ENCODE results near the gene ZBTB20.

Gene ZBTB20

GRCh38 chr3:114879059-114880031 lies 267.7 kb downstream of the ZBTB20 start:
- DNase-seq (ENCODE audit: insufficient read length, low spot score) = no peak
- no peak for FAIRE-seq

- FAIRE-seq (no peak), DNase-seq (ENCODE audit: insufficient read length, low spot score) (no peak)
Measured at GRCh38 chr3:114878114-114878839, 268.8 kb downstream of the ZBTB20 start.

DNA sequence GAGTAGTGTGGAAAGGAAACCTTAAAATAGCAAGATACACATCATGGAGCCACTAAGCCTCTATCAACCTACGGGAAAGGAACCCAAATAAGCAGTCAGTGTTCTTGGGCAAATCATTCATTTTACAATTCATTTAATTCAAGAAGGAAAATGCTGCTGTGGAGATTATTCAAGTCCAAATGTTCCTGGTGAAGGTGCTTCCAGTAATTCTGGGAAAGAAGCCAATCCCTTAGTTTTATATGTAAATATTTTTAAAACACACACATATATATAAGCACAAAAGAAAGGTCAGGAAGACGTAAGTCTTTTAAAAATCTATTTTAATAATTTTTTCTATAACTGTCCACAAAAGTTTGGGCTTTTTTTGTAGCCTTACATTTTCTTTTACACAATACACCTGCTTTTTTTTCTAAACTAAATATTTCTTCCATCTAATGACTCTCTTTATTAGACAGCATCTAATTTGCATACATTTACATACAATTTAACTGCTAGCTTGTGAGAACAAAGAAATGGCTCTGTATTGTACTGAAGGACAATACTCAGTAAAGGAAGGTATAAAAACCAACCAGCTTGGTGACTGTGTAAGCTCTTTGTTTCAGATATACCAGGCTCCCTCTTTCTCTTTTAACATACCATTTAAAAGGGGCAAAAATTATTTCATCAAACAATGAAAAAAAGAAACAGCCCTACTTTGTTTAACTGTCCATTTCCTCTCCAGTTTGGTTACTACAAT lies 269.5 kb downstream of the ZBTB20 start:
- no peak for FAIRE-seq
- no peak for DNase-seq (ENCODE audit: insufficient read length, low spot score)

- FAIRE-seq = no peak
- DNase-seq (ENCODE audit: insufficient read length, low spot score) = no peak
Measured at GRCh38 chr3:114874522-114874971, 272.5 kb downstream of the ZBTB20 start.

GRCh38 chr3:114873591-114873990 lies 273.5 kb downstream of the ZBTB20 start:
- FAIRE-seq (no peak), DNase-seq (ENCODE audit: insufficient read length, low spot score) (no peak)

- FAIRE-seq (no peak), DNase-seq (ENCODE audit: insufficient read length, low spot score) (no peak)
Measured at GRCh38 chr3:114872588-114872987, 274.5 kb downstream of the ZBTB20 start.

DNA sequence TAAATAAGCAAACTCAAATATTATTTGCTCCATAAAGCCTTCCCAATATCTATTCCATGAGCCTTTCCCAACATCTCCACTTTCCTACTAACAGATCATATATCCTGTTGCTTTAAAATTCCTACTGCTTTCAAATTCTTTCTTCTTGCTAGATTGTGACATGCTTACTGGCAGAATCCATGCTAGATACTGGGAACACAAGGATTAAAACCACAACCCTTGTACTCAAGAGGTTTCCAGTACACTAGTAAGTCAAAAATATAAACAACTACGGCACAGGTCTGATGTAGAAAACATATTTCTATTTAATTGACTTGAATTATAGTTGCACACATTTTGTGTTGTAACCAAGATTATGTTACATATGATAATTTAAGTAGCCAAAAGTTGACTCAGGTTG lies 275.0 kb downstream of the ZBTB20 start:
- DNase-seq (ENCODE audit: insufficient read length, low spot score) = no peak
- FAIRE-seq = no peak

DNA sequence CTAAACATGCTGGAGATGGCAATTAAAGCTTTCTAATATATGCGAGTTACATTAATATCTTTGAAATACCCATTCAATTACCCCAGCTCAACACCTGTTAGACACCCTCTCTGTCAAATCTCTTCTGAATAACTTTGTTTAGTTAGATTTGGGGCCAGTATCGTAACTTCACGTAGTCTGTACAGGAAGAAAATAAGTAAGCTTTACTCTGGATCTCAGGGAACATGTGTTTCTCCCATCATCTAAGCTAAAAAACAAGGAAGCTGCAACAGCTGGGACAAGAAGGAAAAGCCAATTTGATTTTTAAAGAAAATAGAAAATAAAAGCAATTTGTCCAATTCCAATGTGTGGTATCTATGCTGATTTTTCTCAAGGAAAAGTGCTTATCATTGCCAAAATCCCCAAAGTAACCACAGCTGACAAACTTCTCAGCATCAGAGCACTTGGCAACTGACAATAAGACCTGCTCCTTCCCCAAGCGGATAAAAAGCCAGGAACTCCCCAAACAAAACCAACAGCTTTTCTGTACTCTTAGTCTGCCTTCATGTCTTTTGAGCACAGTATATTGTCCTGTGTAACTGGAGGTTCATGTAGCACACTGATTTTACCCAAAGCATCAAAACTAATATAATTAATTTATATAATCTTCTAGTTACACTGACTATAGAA lies 279.1 kb downstream of the ZBTB20 start:
- FAIRE-seq (no peak), DNase-seq (ENCODE audit: insufficient read length, low spot score) (no peak)

DNA sequence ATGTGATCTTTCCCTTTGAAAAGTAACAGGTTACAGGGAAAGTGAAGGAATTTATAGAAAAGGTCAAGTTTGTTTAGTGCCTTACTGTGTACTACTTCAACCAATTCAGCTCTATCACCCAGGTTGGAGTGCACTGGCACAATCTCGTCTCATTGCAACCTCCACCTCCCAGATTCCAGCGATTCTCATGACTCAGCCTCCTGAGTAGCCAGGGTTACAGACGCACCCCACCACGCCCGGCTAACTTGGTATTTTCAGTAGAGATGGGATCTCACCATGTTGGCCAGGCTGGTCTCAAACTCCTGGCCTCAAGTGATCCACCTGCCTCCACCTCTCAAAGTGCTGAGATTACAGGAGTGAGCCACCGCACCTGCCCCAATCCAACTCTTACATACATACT lies 279.7 kb downstream of the ZBTB20 start:
- no peak for DNase-seq (ENCODE audit: insufficient read length, low spot score)

DNA sequence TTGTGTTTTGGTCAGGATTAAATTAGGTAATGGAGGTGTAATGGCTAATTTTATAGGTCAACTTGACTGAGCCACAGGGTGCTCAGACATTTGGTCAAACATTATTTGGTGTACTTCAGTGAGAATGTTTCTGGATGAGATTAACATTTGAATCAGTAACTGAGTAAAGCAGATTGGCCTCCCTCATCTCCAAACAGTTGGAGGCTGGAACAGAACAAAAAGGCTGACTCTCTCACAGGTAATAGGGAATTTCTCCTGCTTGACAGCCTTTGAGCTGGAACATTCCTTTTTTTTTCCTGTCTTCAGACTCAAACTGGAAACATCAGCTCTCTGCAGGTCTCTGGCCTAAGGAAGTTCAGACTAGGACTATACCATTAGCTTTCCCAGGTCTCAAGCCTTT lies 280.7 kb downstream of the ZBTB20 start:
- FAIRE-seq (no peak), DNase-seq (ENCODE audit: insufficient read length, low spot score) (no peak)

More for the DNA sequence above, 279.7 kb downstream of the ZBTB20 start:
- no peak for FAIRE-seq

- DNase-seq (ENCODE audit: insufficient read length, low spot score) = no peak
- no peak for FAIRE-seq
Measured at GRCh38 chr3:114864970-114865369, 282.1 kb downstream of the ZBTB20 start.

DNA sequence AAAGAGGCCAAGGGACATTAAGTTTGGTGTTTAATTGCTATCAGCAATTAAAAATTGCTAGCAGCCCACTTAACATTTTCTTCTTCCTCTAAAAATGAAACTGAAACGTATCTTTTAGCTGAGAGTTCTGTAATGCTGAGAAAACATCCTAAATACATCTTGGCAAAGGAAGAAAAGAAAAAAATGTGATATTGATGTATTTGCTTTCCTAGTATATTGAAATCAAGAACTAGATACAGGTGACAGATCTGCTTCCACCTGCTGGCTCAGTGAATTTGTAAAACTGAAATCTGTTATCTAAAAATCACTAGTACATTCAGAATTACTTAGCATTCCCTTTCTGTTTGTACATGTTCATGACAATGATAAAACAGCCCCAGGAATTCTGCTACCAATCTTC lies 283.2 kb downstream of the ZBTB20 start:
- FAIRE-seq = no peak
- no peak for DNase-seq (ENCODE audit: insufficient read length, low spot score)

DNA sequence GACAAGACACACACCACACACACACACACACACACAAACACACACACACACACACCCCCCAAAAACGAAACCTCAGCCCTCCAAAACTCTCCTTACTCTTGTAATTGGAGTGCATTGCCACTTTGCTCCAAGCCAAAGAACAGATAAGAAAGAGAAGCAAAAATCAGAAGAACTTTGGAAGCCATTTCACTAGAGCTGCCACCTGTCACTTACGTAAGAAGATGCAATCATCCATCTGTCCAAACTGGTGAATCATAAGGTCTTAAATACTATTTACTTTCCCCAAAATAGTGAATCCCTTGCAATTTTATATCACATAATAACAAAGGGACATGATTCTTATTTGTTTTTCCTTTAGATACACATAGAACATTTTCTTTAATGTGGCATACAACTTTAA lies 285.4 kb downstream of the ZBTB20 start:
- no peak for DNase-seq (ENCODE audit: insufficient read length, low spot score)
- FAIRE-seq = no peak

- no peak for DNase-seq (ENCODE audit: insufficient read length, low spot score)
- FAIRE-seq = no peak
Measured at GRCh38 chr3:114860531-114860930, 286.6 kb downstream of the ZBTB20 start.

DNA sequence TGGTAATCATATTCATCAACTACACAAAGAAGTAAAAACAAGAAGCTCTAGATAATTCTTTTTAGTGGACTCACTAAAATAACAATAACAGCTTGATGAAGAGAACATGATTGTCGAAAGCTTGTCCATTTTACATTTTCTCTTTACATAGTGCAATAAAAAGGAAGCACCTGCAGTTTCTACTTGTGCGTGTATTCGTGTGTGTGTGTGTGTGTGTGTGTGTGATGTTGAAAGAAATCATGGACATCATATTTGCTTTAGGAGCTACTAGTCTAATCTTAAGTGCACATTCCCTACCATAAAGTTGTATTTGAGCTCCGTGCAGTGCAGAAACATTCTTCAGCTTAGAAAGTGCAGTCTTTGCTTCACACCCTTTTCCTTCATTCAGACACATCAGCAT lies 288.8 kb downstream of the ZBTB20 start:
- FAIRE-seq (no peak), DNase-seq (ENCODE audit: insufficient read length, low spot score) (no peak)

DNA sequence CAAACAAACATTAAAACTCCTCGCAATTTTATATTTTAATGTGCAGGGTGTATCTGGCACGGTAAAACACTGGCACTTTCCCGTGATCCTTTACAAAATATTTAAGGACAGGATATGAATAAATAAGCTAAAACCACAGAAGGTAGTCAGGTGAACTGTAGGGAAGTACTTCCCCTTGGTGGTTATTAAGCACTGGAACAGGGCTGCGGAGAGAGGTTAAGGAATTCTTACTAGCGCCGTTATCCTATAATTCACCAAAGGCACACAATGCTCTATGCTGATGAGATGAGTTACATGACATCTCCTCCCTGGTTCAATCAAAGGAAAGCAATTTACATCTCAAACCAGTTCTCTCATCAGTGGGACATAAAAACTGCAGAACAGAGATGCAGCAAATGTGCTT lies 289.8 kb downstream of the ZBTB20 start:
- DNase-seq (ENCODE audit: insufficient read length, low spot score) = no peak
- FAIRE-seq = no peak

DNA sequence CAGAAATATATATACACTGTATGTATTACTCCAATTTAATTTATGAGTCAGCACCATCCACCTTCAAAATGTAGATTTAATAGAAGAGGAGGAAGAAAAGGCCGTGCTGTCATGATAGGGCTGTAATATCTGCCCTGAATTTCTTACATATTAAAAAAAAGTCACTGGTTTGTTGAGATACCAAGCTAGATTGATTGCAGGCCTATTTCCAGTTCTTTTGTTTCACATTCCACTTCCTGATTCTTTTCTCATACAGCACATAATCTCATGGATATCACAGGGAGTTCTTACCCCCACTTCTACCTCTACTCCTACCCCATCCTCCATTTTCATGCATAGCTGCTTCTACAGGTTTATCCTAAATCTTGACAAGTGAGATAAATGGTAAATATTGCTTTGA lies 290.3 kb downstream of the ZBTB20 start:
- DNase-seq (ENCODE audit: insufficient read length, low spot score) = no peak
- FAIRE-seq = no peak

DNA sequence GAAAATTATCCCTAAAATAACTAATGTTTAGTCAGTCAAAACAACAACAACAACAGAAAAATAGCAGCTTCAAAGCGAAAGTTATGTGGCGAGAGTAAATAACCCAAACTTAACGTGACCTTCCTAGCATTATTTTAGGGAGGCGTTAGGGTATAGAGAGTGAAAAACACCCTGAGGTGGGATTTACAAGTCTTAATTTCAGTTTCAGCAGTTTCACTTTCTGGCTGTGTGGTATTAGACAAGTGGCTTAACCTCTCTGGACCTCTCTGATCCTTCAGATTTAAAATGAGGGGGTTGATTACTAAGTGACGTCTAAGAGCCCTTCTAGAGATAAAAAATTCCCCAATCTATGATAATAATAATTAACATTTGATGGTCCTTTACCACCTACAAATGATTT lies 291.2 kb downstream of the ZBTB20 start:
- no peak for FAIRE-seq
- DNase-seq (ENCODE audit: insufficient read length, low spot score) = no peak

GRCh38 chr3:114852966-114853365 lies 294.1 kb downstream of the ZBTB20 start:
- FAIRE-seq = no peak
- DNase-seq (ENCODE audit: insufficient read length, low spot score) = no peak

- FAIRE-seq = no peak
Measured at GRCh38 chr3:114850898-114851297, 296.2 kb downstream of the ZBTB20 start.

More at GRCh38 chr3:114850898-114851297, 296.2 kb downstream of the ZBTB20 start:
- DNase-seq (ENCODE audit: insufficient read length, low spot score) = no peak
